H9 (cell line): ENCODE measurements around the gene PEX10. TPM values are rescaled to one million over a fixed set of nuclear protein-coding genes. Genes with fewer than 3 reads are reported as not detected.

Experiments used
- DNase-seq: peaks from one replicate; pipeline ENCODE4 v3.0.0-alpha.2; 2017
- H2AFZ ChIP-seq: one replicate; pipeline ENCODE4 v1.6.1; 2013; ENCODE audit warnings: mild to moderate bottlenecking, low read length, control low read depth, moderate library complexity
- H2AK5ac ChIP-seq: 2 replicates; pipeline ENCODE4 v1.6.1; 2013; ENCODE audit warnings: low read length, control low read depth, mixed read lengths; ENCODE audit not compliant: insufficient read length
- H2BK120ac ChIP-seq: one replicate; pipeline ENCODE4 v1.6.1; 2013; ENCODE audit warnings: low read depth, mild to moderate bottlenecking, low read length, control low read depth, inconsistent platforms; ENCODE audit not compliant: poor library complexity, severe bottlenecking
- H2BK12ac ChIP-seq: 2 replicates; pipeline ENCODE4 v1.6.1; 2013; ENCODE audit warnings: low read length, control low read depth, mixed read lengths, low read depth; ENCODE audit not compliant: insufficient read length
- H2BK15ac ChIP-seq: 2 replicates; pipeline ENCODE4 v1.6.1; 2013; ENCODE audit warnings: low read depth, low read length, control low read depth
- H2BK20ac ChIP-seq: one replicate; pipeline ENCODE4 v1.6.1; 2013; ENCODE audit warnings: low read depth, mild to moderate bottlenecking, low read length, control low read depth, inconsistent platforms; ENCODE audit not compliant: poor library complexity, severe bottlenecking
- H2BK5ac ChIP-seq: 2 replicates; pipeline ENCODE4 v1.6.1; 2013; ENCODE audit warnings: low read length, control low read depth, mixed read lengths; ENCODE audit not compliant: insufficient read length
- H3K14ac ChIP-seq: 2 replicates; pipeline ENCODE4 v1.6.1; 2013; ENCODE audit warnings: low read length, control low read depth; ENCODE audit not compliant: insufficient read depth
- H3K18ac ChIP-seq: 2 replicates; pipeline ENCODE4 v1.6.1; 2013; ENCODE audit warnings: low read depth, mild to moderate bottlenecking, mixed read lengths, low read length, control low read depth; ENCODE audit not compliant: insufficient read length
- H3K23ac ChIP-seq: 2 replicates; pipeline ENCODE4 v1.6.1; 2013; ENCODE audit warnings: low read length, control low read depth, mixed read lengths, low read depth; ENCODE audit not compliant: insufficient read length
- H3K23me2 ChIP-seq: 2 replicates; pipeline ENCODE4 v1.6.1; 2013; ENCODE audit warnings: low read depth, mild to moderate bottlenecking, mixed read lengths, low read length, control low read depth; ENCODE audit not compliant: insufficient read length, poor library complexity, severe bottlenecking
- H3K27ac ChIP-seq: 2 replicates; pipeline ENCODE4 v1.5.1; 2013; ENCODE audit warnings: low read length, control low read depth, mixed read lengths, low read depth; ENCODE audit not compliant: insufficient read length
- H3K27me3 ChIP-seq: 2 replicates; pipeline ENCODE4 v1.6.1; 2013; ENCODE audit warnings: low read length, control low read depth, inconsistent platforms; ENCODE audit not compliant: insufficient read depth
- H3K4ac ChIP-seq: 2 replicates; pipeline ENCODE4 v1.6.1; 2013; ENCODE audit warnings: low read depth, mild to moderate bottlenecking, control low read depth, inconsistent platforms, low read length, moderate library complexity
- H3K4me1 ChIP-seq: 2 replicates; pipeline ENCODE4 v1.6.1; 2013; ENCODE audit warnings: low read length, control low read depth, inconsistent platforms; ENCODE audit not compliant: insufficient read depth
- H3K4me2 ChIP-seq: 2 replicates; pipeline ENCODE4 v1.6.1; 2013; ENCODE audit warnings: low read length, control low read depth, mixed read lengths; ENCODE audit not compliant: insufficient read length, insufficient read depth
- H3K56ac ChIP-seq: 2 replicates; pipeline ENCODE4 v1.6.1; 2013; ENCODE audit warnings: low read depth, mild to moderate bottlenecking, mixed read lengths, low read length, control low read depth; ENCODE audit not compliant: insufficient read length
- H3K79me1 ChIP-seq: 2 replicates; pipeline ENCODE4 v1.6.1; 2013; ENCODE audit warnings: low read depth, mild to moderate bottlenecking, moderate library complexity, low read length, control low read depth, inconsistent platforms; ENCODE audit not compliant: insufficient read depth, poor library complexity, severe bottlenecking
- H3K79me2 ChIP-seq: 2 replicates; pipeline ENCODE4 v1.6.1; 2013; ENCODE audit warnings: low read length, control low read depth, inconsistent platforms; ENCODE audit not compliant: insufficient read depth
- H3K9ac ChIP-seq: 2 replicates; pipeline ENCODE4 v1.6.1; 2013; ENCODE audit warnings: low read length, control low read depth, mixed read lengths; ENCODE audit not compliant: insufficient read length; ENCODE audit errors: extremely low read depth
- H3K9me3 ChIP-seq: one replicate; pipeline ENCODE4 v1.6.1; 2013; ENCODE audit warnings: low read depth, low read length, inconsistent platforms; ENCODE audit not compliant: control insufficient read depth
- H3T11ph ChIP-seq: one replicate; pipeline ENCODE4 v1.6.1; 2013; ENCODE audit warnings: mild to moderate bottlenecking, low read length, control low read depth, inconsistent platforms
- H4K20me1 ChIP-seq: one replicate; pipeline ENCODE4 v1.6.1; 2013; ENCODE audit not compliant: control insufficient read depth, insufficient read length, insufficient read depth
- H4K5ac ChIP-seq: 2 replicates; pipeline ENCODE4 v1.6.1; 2013; ENCODE audit warnings: low read depth, mild to moderate bottlenecking, mixed read lengths, low read length, control low read depth; ENCODE audit not compliant: insufficient read length
- H4K8ac ChIP-seq: replicated peaks from 2 replicates; pipeline ENCODE4 v1.6.1; 2013; ENCODE audit warnings: low read length, control low read depth, mixed read lengths, low read depth; ENCODE audit not compliant: insufficient read length
- H4K91ac ChIP-seq: 2 replicates; pipeline ENCODE4 v1.6.1; 2013; ENCODE audit warnings: low read depth, mild to moderate bottlenecking, moderate library complexity, mixed read lengths, low read length, control low read depth; ENCODE audit not compliant: insufficient read length
- H3K27ac Mint-ChIP-seq, 3 experiments: 2 replicates in 2 of 3; 3 replicates in 1 of 3; pipeline ENCODE4 v1.8.0; 2020 to 2021; ENCODE audit warnings: mixed read lengths in 3 of 3, mild to moderate bottlenecking in 1 of 3, moderate library complexity in 1 of 3
- H3K27me3 Mint-ChIP-seq: 2 replicates; pipeline ENCODE4 v1.8.0; 2021; ENCODE audit warnings: low read depth, mild to moderate bottlenecking, moderate library complexity, mixed read lengths
- H3K36me3 Mint-ChIP-seq, 3 experiments: 2 replicates in 2 of 3; 3 replicates in 1 of 3; pipeline ENCODE4 v1.8.0; 2020 to 2021; ENCODE audit warnings: low read depth in 3 of 3, mixed read lengths in 3 of 3; ENCODE audit not compliant: insufficient read depth in 1 of 3
- H3K4me1 Mint-ChIP-seq, 2 experiments: 2 replicates each; pipeline ENCODE4 v1.8.0; 2020; ENCODE audit warnings: mixed read lengths in 2 of 2
- H3K4me3 Mint-ChIP-seq, 2 experiments: 2 replicates in 1 of 2; 3 replicates in 1 of 2; pipeline ENCODE4 v1.8.0; 2020 to 2021; ENCODE audit warnings: mild to moderate bottlenecking in 2 of 2, mixed read lengths in 2 of 2, moderate library complexity in 1 of 2
- H3K9me3 Mint-ChIP-seq, 2 experiments: 2 replicates in 1 of 2; 3 replicates in 1 of 2; pipeline ENCODE4 v1.8.0; 2020; ENCODE audit warnings: mild to moderate bottlenecking in 2 of 2, mixed read lengths in 2 of 2, moderate library complexity in 1 of 2
- WGBS: extraction: QIAGEN DNeasy Blood & Tissue Kit; methylation state at CpG from one replicate; pipeline ENCODE4 v1.1.7; 2013; ENCODE audit warnings: missing lambda C conversion rate, low lambda C conversion rate, mixed read lengths; ENCODE audit not compliant: insufficient read length; ENCODE audit errors: extremely low coverage; 5-methylcytosine and 5-hydroxymethylcytosine counted together
- total RNA-seq: library from RNA; stranded (reverse); gene quantifications from 2 replicates; pipeline ENCODE4 v1.2.1, GENCODE V29; 2021
- TF ChIP-seq, protein P1 (sequence below): fragments of 200-600 bp; sonication (generic); conservative IDR thresholded peaks from 3 replicates; pipeline ENCODE4 v1.8.0; 2021; ENCODE audit warnings: antibody characterized with exemption, mild to moderate bottlenecking

Gene PEX10
- total RNA-seq, 1 experiment from 2014 or later = 34.4 TPM

DNA sequence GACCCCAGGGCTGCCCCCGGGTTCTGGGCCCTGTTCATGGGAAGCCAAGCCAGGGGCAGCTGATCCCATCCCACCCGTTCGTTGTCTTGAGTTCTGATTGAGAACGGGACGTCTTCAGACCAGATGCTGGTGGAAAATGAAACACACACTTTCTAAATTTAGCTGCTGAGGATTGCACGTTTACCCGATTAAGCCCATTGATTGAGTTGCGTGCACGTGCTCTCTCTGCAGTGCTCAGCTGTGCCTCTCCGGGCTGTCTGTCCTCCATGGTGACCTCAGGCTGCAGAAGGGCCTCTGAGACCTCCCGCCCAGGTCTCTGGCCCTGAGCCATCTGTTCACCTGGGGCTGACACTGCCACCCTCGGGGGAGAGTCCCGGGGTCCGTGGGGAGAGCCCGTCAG is 27.0 kb upstream of the PEX10 start:
- H3K56ac ChIP-seq = no peak overlapping the region
- H4K8ac ChIP-seq = no peak overlapping the region
- Mint-ChIP-seq H3K27ac (no peak overlapping the region), H3K4me1 (no peaks in the 10 kb centered on the region), H3K9me3 (no peaks in the 10 kb centered on the region), H3K27me3 (peaks cover 47% of the 10 kb centered on the region), H3K4me3 (no peak overlapping the region), H3K36me3 (no peaks in the 10 kb centered on the region)
- H3K14ac ChIP-seq = no peak overlapping the region
- no peaks in the 10 kb centered on the region for H3K4me1 ChIP-seq
- H2BK5ac ChIP-seq = no peak overlapping the region
- H3K9me3 ChIP-seq = no peaks in the 10 kb centered on the region
- H3K18ac ChIP-seq = no peak overlapping the region
- H2BK12ac ChIP-seq = no peak overlapping the region
- WGBS = no CpG with 5 or more reads among the region's 15 CpGs
- no peak overlapping the region for H3K27ac ChIP-seq
- no peak overlapping the region for H2BK20ac ChIP-seq
- H3K4ac ChIP-seq = no peak overlapping the region
- no peak overlapping the region for H2AK5ac ChIP-seq
- H2AFZ ChIP-seq = no peak overlapping the region
- H3K4me2 ChIP-seq = no peak overlapping the region
- no peak overlapping the region for H2BK15ac ChIP-seq
- no peak overlapping the region for H3K23ac ChIP-seq
- no peak for DNase-seq
- H3K79me2 ChIP-seq = no peaks in the 10 kb centered on the region
- TF ChIP-seq, protein P1, sequence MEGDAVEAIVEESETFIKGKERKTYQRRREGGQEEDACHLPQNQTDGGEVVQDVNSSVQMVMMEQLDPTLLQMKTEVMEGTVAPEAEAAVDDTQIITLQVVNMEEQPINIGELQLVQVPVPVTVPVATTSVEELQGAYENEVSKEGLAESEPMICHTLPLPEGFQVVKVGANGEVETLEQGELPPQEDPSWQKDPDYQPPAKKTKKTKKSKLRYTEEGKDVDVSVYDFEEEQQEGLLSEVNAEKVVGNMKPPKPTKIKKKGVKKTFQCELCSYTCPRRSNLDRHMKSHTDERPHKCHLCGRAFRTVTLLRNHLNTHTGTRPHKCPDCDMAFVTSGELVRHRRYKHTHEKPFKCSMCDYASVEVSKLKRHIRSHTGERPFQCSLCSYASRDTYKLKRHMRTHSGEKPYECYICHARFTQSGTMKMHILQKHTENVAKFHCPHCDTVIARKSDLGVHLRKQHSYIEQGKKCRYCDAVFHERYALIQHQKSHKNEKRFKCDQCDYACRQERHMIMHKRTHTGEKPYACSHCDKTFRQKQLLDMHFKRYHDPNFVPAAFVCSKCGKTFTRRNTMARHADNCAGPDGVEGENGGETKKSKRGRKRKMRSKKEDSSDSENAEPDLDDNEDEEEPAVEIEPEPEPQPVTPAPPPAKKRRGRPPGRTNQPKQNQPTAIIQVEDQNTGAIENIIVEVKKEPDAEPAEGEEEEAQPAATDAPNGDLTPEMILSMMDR = no peak
- no peak overlapping the region for H4K91ac ChIP-seq
- no peaks in the 10 kb centered on the region for H3K79me1 ChIP-seq
- H4K5ac ChIP-seq = no peak overlapping the region
- H3K27me3 ChIP-seq = peaks cover 7% of the 10 kb centered on the region; the same call in 1 of the 2 replicates
- no peaks in the 10 kb centered on the region for H4K20me1 ChIP-seq
- no peak overlapping the region for H2BK120ac ChIP-seq
- no peak overlapping the region for H3T11ph ChIP-seq
- no peak overlapping the region for H3K9ac ChIP-seq
- peaks cover 6% of the 10 kb centered on the region for H3K23me2 ChIP-seq
